Trophoblast cell (in vitro differentiated cells and primary cell): Measurements from ENCODE around the gene KCNMA1.

Experiments used
- DNase-seq, 2 donors: peaks; one replicate each; pipeline ENCODE4 v3.0.0-alpha.2; 2016
- H2AFZ ChIP-seq: 2 replicates; pipeline ENCODE4 v1.6.1; 2013; ENCODE audit warnings: low read length, moderate library complexity, mild to moderate bottlenecking; ENCODE audit not compliant: insufficient read depth, poor library complexity
- H2AK5ac ChIP-seq: 2 replicates; pipeline ENCODE4 v1.6.1; 2013; ENCODE audit warnings: mild to moderate bottlenecking, low read length
- H2BK120ac ChIP-seq: 2 replicates; pipeline ENCODE4 v1.6.1; 2013; ENCODE audit warnings: low read length, mild to moderate bottlenecking, moderate library complexity; ENCODE audit not compliant: insufficient read depth, poor library complexity
- H2BK12ac ChIP-seq: 2 replicates; pipeline ENCODE4 v1.6.1; 2013; ENCODE audit warnings: mild to moderate bottlenecking, low read length, moderate library complexity
- H2BK5ac ChIP-seq: 2 replicates; pipeline ENCODE4 v1.6.1; 2013; ENCODE audit warnings: low read length, low read depth, moderate library complexity, mild to moderate bottlenecking; ENCODE audit not compliant: poor library complexity
- H3K14ac ChIP-seq: 2 replicates; pipeline ENCODE4 v1.6.1; 2013; ENCODE audit warnings: mild to moderate bottlenecking, low read length
- H3K18ac ChIP-seq: 2 replicates; pipeline ENCODE4 v1.6.1; 2013; ENCODE audit warnings: mild to moderate bottlenecking, low read length
- H3K23ac ChIP-seq: 2 replicates; pipeline ENCODE4 v1.6.1; 2013; ENCODE audit warnings: low read length
- H3K27ac ChIP-seq: 2 replicates; pipeline ENCODE4 v1.5.1; 2013; ENCODE audit warnings: low read depth, mild to moderate bottlenecking, inconsistent platforms, low read length, moderate library complexity
- H3K27me3 ChIP-seq: 2 replicates; pipeline ENCODE4 v1.6.1; 2013; ENCODE audit warnings: inconsistent platforms, mild to moderate bottlenecking, low read length, moderate library complexity; ENCODE audit not compliant: insufficient read depth
- H3K36me3 ChIP-seq, 2 experiments: 1 replicate in 1 of 2; 2 replicates in 1 of 2; pipeline ENCODE4 v1.6.1; 2013; ENCODE audit warnings: low read length in 2 of 2, mild to moderate bottlenecking in 2 of 2, moderate library complexity in 1 of 2; ENCODE audit not compliant: insufficient read depth in 2 of 2, control insufficient read depth in 1 of 2
- H3K4ac ChIP-seq: 2 replicates; pipeline ENCODE4 v1.6.1; 2013; ENCODE audit warnings: low read depth, mild to moderate bottlenecking, low read length, moderate library complexity
- H3K4me1 ChIP-seq, 2 experiments: 1 replicate in 1 of 2; 2 replicates in 1 of 2; pipeline ENCODE4 v1.6.1; 2013; ENCODE audit warnings: low read length in 2 of 2, mild to moderate bottlenecking in 2 of 2, moderate library complexity in 1 of 2; ENCODE audit not compliant: insufficient read depth in 2 of 2, control insufficient read depth in 1 of 2
- H3K4me2 ChIP-seq: 2 replicates; pipeline ENCODE4 v1.6.1; 2013; ENCODE audit warnings: inconsistent platforms, mild to moderate bottlenecking, low read length, moderate library complexity
- H3K4me3 ChIP-seq: 2 replicates; pipeline ENCODE4 v1.5.1; 2013; ENCODE audit warnings: mild to moderate bottlenecking, low read depth, low read length, inconsistent platforms
- H3K79me1 ChIP-seq: one replicate; pipeline ENCODE4 v1.6.1; 2013; ENCODE audit warnings: low read length
- H3K79me2 ChIP-seq: 2 replicates; pipeline ENCODE4 v1.6.1; 2013; ENCODE audit warnings: low read length, mild to moderate bottlenecking; ENCODE audit not compliant: control insufficient read depth, insufficient read depth, poor library complexity
- H3K9ac ChIP-seq: 2 replicates; pipeline ENCODE4 v1.6.1; 2013; ENCODE audit warnings: mild to moderate bottlenecking, low read length
- H3K9me3 ChIP-seq: 2 replicates; pipeline ENCODE4 v1.6.1; 2013; ENCODE audit warnings: low read depth, mild to moderate bottlenecking, control low read depth, inconsistent platforms, low read length; ENCODE audit not compliant: insufficient read depth
- H4K12ac ChIP-seq: 2 replicates; pipeline ENCODE4 v1.6.1; 2013; ENCODE audit warnings: low read depth, mild to moderate bottlenecking, low read length, moderate library complexity
- H4K8ac ChIP-seq: 2 replicates; pipeline ENCODE4 v1.6.1; 2013; ENCODE audit warnings: low read depth, mild to moderate bottlenecking, low read length, moderate library complexity
- H4K91ac ChIP-seq: one replicate; pipeline ENCODE4 v1.6.1; 2013; ENCODE audit warnings: low read depth, mild to moderate bottlenecking, low read length, moderate library complexity
- WGBS: extraction: QIAGEN DNeasy Blood & Tissue Kit; methylation state at CpG from one replicate; pipeline ENCODE4 v1.1.7; 2013; ENCODE audit warnings: missing lambda C conversion rate; ENCODE audit not compliant: insufficient read length, insufficient coverage; ENCODE audit errors: extremely low coverage; 5-methylcytosine and 5-hydroxymethylcytosine counted together

KCNMA1 gene

DNA sequence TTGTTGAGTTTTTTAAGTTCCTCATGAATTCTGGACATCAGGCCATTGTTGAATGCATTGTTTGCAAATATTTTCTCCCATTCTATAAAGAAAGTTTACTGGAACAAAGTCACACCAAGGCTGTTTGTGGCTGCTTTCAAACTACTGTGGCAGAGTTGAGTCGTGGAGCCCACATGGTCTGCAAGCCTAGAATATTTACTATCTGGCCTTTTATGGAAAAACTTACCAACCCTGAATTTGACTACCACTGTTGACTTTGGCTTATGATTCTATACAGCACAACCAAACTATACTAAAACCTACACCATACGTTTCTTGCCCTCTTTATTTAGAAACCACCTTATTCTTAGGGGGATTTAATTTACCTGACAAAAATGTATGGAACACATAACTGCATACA, 239.1 kb downstream of the KCNMA1 start:
- Histone ChIP-seq H2AFZ (no peak overlapping the region), H3K14ac (no peak overlapping the region), H2BK5ac (no peak overlapping the region), H3K4me1 (peaks cover 11% of the 10 kb centered on the region in 2 experiments), H4K12ac (no peak overlapping the region), H4K91ac (no peak overlapping the region), H3K36me3 (peaks cover 12 to 13% of the 10 kb centered on the region in 2 experiments), H3K4me2 (no peak overlapping the region), H3K23ac (no peak overlapping the region), H3K4ac (no peak overlapping the region), H3K79me1 (no peaks in the 10 kb centered on the region), H2BK120ac (no peak overlapping the region), H2BK12ac (no peak overlapping the region), H2AK5ac (no peak overlapping the region), H3K27me3 (no peaks in the 10 kb centered on the region), H3K4me3 (no peak overlapping the region), H4K8ac (no peak overlapping the region), H3K9ac (no peak overlapping the region), H3K9me3 (peaks cover 2% of the 10 kb centered on the region), H3K27ac (no peak overlapping the region), H3K79me2 (no peaks in the 10 kb centered on the region), H3K18ac (no peak overlapping the region)
- WGBS: no CpG with 5 or more reads among the region's 2 CpGs
- DNase-seq: peak in 1 of 2 donors; percentile 16

DNA sequence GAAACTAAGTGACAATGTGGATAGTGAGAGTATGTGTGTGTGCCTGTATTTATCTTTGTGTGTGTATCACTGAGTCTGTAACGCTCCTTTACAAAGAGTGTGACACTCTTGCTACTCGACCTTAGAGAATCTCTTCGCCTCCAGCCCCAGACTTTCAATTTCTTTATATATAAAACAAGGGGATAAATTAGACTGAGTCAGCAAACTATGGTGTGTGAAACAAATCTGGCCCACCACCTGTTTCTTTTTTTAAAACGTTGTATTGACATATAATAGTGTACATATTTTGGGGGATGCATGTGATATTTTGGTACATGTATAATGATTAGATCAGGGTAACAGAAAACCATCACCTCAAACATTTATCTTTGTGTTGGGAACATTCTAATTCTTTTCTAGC, 240.5 kb downstream of the KCNMA1 start:
- Histone ChIP-seq H3K27ac (no peak overlapping the region), H2AFZ (no peak overlapping the region), H3K23ac (no peak overlapping the region), H3K79me1 (peaks cover 3% of the 10 kb centered on the region), H3K36me3 (peaks cover 6 to 7% of the 10 kb centered on the region in 2 experiments), H2BK120ac (no peak overlapping the region), H3K18ac (no peak overlapping the region), H2AK5ac (no peak overlapping the region), H4K8ac (no peak overlapping the region), H2BK12ac (no peak overlapping the region), H3K4me3 (no peak overlapping the region), H3K79me2 (no peaks in the 10 kb centered on the region), H3K4me2 (no peak overlapping the region), H2BK5ac (no peak overlapping the region), H3K9me3 (peaks cover under 1% of the 10 kb centered on the region), H3K4ac (no peak overlapping the region), H3K14ac (no peak overlapping the region), H3K4me1 (peaks cover 24 to 25% of the 10 kb centered on the region in 2 experiments), H3K27me3 (no peaks in the 10 kb centered on the region), H4K12ac (no peak overlapping the region), H4K91ac (no peak overlapping the region), H3K9ac (no peak overlapping the region)
- WGBS: no CpG with 5 or more reads among the region's 4 CpGs
- DNase-seq: no peak

DNA sequence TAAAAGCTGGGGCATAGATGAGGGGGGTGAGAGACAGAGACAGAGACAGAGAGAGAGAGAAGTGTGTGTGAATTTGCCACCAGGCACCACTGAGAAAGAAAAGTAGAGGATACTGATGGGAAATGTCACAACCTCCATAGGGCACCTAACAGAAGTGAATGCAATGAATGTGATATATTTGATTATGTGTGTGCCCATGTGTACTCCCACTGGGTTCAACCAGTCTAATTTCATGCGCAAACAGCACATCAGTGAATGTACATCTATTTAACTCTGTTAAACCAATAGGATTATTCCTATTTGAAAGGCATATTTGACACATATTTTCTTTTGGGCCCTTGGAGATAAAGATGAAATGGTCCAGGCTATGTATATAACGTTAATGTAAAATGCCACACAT, 241.3 kb downstream of the KCNMA1 start:
- no peak for DNase-seq
- no peak overlapping the region for H2AK5ac ChIP-seq
- no peak overlapping the region for H2BK120ac ChIP-seq
- H3K14ac ChIP-seq: no peak overlapping the region
- H3K27ac ChIP-seq: no peak overlapping the region
- H3K9me3 ChIP-seq: no peaks in the 10 kb centered on the region
- peaks cover 6 to 7% of the 10 kb centered on the region in 2 experiments for H3K36me3 ChIP-seq
- H2AFZ ChIP-seq: no peak overlapping the region
- no peak overlapping the region for H2BK12ac ChIP-seq
- H2BK5ac ChIP-seq: no peak overlapping the region
- H3K79me1 ChIP-seq: peaks cover 7% of the 10 kb centered on the region
- no peak overlapping the region for H3K23ac ChIP-seq
- H4K8ac ChIP-seq: no peak overlapping the region
- H3K4ac ChIP-seq: no peak overlapping the region
- peaks cover 1% of the 10 kb centered on the region for H3K79me2 ChIP-seq
- WGBS: no CpG with 5 or more reads among the region's 2 CpGs
- no peaks in the 10 kb centered on the region for H3K27me3 ChIP-seq
- H3K4me1 ChIP-seq: peaks cover 27 to 28% of the 10 kb centered on the region in 2 experiments
- H4K12ac ChIP-seq: no peak overlapping the region
- H3K4me3 ChIP-seq: no peak overlapping the region
- no peak overlapping the region for H3K9ac ChIP-seq
- H3K18ac ChIP-seq: no peak overlapping the region
- no peak overlapping the region for H4K91ac ChIP-seq
- H3K4me2 ChIP-seq: no peak overlapping the region

DNA sequence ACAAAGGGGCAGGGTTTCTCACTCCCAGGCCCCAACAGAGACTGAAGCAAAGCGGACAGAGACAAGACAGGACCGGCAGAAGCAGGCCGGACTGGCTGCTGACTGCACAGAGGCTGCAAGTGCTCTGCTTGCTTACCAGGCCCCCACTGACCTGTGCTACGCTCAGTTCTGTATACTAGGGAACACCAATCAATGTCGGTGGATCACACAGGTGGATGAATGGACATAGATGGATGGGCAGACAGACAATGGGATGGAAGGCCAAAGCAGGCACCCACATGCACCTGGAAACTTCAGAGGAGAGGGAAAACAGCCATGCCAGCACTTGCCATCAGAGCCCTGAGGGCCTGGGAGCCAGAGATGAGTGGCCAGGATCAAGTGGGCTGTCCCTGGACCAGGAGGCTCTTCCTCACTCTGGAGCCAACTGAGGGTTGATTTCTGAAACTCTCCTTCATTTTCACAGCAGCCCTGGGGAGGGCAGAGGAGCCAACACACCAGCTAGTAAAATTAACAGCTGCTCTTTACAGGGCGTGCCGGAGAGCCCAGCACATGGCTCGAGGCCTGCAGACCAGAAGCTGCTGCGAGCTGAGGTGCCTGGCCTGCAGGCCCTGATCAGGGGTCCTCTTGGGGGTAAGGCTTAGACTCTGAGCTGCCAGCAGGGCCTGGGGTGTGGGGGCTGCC, 243.6 kb downstream of the KCNMA1 start:
- no peak overlapping the region for H3K4me3 ChIP-seq
- H3K79me2 ChIP-seq: peaks cover 4% of the 10 kb centered on the region
- peak overlapping the region; percentile 48 for H4K91ac ChIP-seq
- peak overlapping the region; percentile 34 for H3K14ac ChIP-seq
- peak overlapping the region; percentile 20 for H3K18ac ChIP-seq
- H4K12ac ChIP-seq: no peak overlapping the region
- H4K8ac ChIP-seq: peak overlapping the region; percentile 4
- peak overlapping the region; percentile 72 for H3K27ac ChIP-seq
- no peaks in the 10 kb centered on the region for H3K27me3 ChIP-seq
- H3K9ac ChIP-seq: no peak overlapping the region
- H3K4me2 ChIP-seq: no peak overlapping the region
- peaks cover 43% of the 10 kb centered on the region in 2 experiments for H3K4me1 ChIP-seq
- H2AFZ ChIP-seq: no peak overlapping the region
- H3K4ac ChIP-seq: peak overlapping the region; percentile 16
- peak overlapping the region; percentile 34 for H2AK5ac ChIP-seq
- peak overlapping the region; percentile 27 for H2BK120ac ChIP-seq
- peak overlapping the region; percentile 42 for H2BK5ac ChIP-seq
- no peak for DNase-seq
- peak overlapping the region; percentile 67 for H2BK12ac ChIP-seq
- H3K9me3 ChIP-seq: no peaks in the 10 kb centered on the region
- WGBS: no CpG with 5 or more reads among the region's 9 CpGs
- no peak overlapping the region for H3K23ac ChIP-seq
- H3K79me1 ChIP-seq: peaks cover 21% of the 10 kb centered on the region
- peaks cover 0 to 6% of the 10 kb centered on the region in 2 experiments for H3K36me3 ChIP-seq
